HG02970 (cell line): Measurements from ENCODE around the gene FGD6.
"Not testable (repeated sequence)": the region's sequence is repeated elsewhere in the genome, so short reads cannot be mapped to it uniquely, and the experiment has no call there.

Experiments
- ATAC-seq: cut with Tn5 transposase; IDR thresholded peaks from one replicate; pipeline ENCODE4 v1.9.1; 2021; ENCODE audit warnings: mild to moderate bottlenecking, moderate library complexity, moderate number of reproducible peaks; ENCODE audit not compliant: unreplicated experiment, low FRiP score

The FGD6 gene

GRCh38 chr12:95206916-95207315 lies 10.4 kb downstream of the FGD6 start:
- ATAC-seq: no peak

GRCh38 chr12:95205685-95206084 lies 11.6 kb downstream of the FGD6 start:
- no peak for ATAC-seq

GRCh38 chr12:95205016-95205624 lies 12.1 kb downstream of the FGD6 start:
- ATAC-seq: no peak

GRCh38 chr12:95204141-95204866 lies 13.0 kb downstream of the FGD6 start:
- no peak for ATAC-seq

DNA sequence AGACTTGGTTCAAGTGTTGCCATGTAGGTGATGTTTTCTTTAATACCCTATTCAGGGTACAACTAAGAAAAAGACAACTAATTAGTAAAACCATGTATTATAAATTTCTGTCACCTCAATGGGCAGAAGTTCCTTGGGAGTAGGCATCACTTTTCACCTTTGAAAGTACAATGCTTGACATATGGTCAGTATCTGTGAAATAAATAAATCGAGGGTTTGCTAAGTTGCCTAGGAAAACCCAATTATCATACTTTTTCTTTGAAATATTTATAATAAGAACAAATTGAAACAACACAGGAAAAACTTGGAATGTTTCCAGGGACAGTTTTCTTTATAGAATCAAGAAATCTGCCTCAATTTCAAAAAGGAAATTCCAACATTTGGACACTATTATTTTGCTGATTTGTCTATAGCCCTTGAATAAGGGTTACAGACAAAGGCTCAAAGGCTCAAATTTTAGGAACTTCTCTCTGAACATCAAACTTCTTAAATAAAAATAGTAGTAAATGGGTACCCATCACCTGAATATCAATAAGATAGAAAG lies 13.7 kb downstream of the FGD6 start:
- no peak for ATAC-seq

GRCh38 chr12:95202691-95203486 lies 14.4 kb downstream of the FGD6 start:
- ATAC-seq: no peak

DNA sequence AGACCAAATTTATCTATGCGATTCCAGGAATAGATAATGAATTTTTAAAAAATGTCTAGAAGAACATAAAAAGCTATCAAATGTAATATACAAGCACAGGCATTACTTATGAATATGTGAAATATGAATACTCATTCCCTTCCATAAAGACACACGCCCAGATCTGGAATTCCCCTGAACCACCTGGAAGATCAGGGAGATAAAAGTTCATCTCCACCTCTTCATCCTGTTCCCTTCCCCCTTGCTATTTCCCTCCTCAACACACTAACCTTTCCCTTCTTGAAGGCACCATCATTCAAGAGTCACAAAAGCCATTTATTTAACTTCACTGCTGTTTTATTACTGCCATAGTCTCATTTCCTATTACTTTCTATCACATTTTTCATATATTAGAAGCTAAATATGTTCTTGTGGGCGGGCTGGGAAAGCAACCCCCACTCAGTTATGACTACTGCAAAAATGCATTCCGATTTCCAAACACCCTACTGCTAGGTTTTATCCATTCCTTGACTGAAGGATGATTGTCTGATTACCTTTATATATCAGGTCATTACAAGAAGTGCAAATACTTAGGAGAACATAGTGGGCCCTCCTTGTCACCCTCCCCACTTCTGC lies 16.1 kb downstream of the FGD6 start:
- no peak for ATAC-seq

- ATAC-seq: no peak
Measured at GRCh38 chr12:95200128-95200894, 17.0 kb downstream of the FGD6 start.

DNA sequence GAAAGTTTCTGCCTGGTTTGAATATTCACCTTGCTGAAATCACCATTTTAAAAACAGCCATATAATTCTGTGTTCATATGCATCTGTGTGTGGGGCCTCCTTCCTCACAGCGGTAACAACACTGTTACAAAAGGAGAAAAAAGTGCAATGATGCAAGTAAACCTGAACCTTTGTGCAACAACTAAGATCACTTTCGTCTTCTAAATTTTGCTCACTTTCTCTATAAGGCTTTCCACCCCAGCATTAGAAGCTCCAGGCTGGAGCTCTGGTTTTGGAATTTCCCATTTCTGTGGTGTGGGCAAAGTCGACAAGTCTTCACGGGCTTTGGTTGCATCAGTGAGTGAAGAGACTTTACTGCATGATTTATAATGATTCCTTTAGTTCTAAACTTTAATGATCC lies 18.4 kb downstream of the FGD6 start:
- no peak for ATAC-seq

DNA sequence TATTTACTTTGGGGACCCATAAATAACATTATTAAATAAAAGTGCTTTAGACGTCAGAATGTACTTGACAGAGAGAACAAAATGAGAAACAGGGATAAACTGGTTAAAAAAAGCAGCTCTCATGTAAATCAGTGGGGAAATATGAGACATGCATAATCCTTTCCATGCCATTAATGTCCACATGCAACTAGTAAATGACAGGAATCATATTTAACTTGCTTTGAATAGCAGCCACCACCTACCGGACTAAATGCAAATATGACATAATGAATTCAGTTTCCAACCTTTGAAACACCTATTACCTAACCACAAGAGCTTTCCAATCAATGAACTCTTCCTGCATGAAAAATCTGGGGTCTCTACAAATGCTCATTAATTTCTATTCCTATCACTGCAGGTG lies 19.6 kb downstream of the FGD6 start:
- no peak for ATAC-seq

GRCh38 chr12:95196875-95197569 lies 20.2 kb downstream of the FGD6 start:
- ATAC-seq: not testable (repeated sequence)

DNA sequence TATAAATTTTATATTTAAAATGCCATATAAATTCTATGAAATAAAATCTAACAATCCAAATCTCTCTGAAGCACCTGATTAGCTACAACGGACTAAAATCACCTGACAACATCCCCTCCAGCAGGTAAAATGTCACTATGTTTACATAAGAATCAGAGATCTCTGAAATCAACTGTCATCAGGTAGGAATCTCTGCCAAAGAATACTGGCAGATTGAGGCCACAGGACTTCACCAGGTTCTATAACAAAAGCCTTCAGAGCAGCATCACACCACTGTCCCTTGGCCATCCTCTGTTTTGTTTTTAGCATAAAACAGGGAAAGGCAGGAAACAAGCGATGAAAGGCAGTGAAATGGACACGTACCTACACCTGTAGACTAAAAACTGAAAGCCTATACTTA lies 22.1 kb downstream of the FGD6 start:
- ATAC-seq: no peak

GRCh38 chr12:95193139-95193538 lies 24.1 kb downstream of the FGD6 start:
- ATAC-seq: no peak

GRCh38 chr12:95192271-95192670 lies 25.0 kb downstream of the FGD6 start:
- no peak for ATAC-seq

GRCh38 chr12:95191060-95191696 lies 26.1 kb downstream of the FGD6 start:
- no peak for ATAC-seq

- no peak for ATAC-seq
Measured at GRCh38 chr12:95187865-95188415, 29.3 kb downstream of the FGD6 start.

DNA sequence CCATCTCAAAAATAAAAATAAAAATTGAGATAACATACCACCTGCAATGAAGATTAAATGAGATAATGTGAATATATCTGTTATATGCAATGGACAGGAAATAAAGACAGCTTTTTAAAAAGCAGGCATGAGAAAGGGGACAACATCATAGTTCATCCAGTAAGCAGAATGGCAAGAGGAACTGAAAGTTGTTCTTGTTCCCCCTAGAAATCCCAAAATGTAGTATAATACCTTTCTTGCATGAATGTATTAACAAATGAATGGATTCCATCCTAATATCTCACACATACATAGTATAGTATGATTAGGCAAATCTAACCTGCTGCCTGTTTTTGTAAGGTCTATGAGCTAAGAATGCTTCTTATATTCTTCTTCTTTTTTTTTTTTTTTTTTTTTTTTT lies 31.4 kb downstream of the FGD6 start:
- no peak for ATAC-seq

DNA sequence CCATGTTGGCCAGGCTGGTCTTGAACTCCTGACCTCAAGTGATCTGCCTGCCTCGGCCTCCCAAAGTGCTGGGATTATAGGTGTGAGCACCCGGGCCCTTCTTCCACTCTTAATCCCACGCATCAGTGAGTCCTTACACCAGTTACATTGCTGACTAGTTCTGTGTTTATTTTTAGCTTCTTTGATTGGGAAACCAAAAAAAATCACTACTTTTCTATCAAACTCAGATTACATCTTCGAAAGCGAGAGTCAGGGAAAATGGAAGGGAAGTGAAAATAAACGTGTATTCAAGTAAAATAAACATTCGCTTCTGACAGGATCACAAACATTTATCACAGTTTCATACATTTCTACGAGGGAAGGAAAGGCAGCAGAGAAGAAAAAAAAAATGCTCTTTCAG lies 32.2 kb downstream of the FGD6 start:
- no peak for ATAC-seq

DNA sequence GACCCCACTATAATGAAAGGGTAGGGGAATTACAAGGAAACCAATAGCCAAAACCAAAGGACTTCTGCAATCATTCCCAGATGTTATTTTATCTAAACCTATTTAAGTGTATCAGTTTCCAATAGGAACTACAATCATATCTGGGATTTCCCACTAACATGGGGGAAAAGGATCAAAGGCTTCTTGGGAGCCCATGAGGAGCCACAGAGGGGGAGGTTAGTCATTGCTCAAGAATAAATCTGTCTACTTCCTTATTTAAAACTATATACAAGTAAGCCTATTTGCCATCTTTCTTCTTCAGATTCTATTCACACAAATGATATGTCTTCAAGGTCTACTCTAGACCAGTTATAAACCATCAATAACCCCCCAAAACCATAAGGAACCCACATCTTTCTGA lies 33.1 kb downstream of the FGD6 start:
- ATAC-seq: no peak
